ENCODE data around the gene RHBDL2. TPM values are rescaled to one million over a fixed set of nuclear protein-coding genes. Genes with fewer than 3 reads are reported as not detected.

RHBDL2 gene
- total and polyA plus RNA-seq, 2 of the 4 experiments (the other 2 are of a cell fraction): 0.36 to 0.38 TPM

DNA sequence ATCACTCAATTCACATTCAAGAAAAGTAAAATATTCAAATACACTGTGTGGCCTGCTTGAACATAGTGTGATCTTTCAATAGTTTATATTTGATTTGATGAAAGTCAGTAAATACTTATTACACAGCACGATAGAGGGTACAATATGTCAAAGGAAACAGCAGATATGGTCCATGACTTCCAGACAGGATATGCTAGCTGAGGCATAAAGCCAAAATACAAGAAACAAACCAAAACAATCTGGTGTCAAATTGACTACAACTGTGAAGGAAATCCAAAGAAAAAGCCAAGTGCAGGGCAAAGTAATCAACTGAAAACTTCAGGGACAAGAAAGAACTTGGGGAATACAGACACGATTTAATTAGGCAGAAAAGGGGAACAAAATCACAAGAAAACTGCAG, 101.3 kb downstream of the RHBDL2 start:
- H3K9ac ChIP-seq (ENCODE audit: low read depth, low read length): no peak overlapping the region
- WGBS, 2 experiments (ENCODE audit: extremely low coverage in 2 of 2, insufficient read length in 1 of 2): 67% methylated on average over 1 of the region's 2 CpGs; no CpG with 5 or more reads in 1 of the 2 experiments
- H3K23ac ChIP-seq (ENCODE audit: low read depth, low read length): no peak overlapping the region
- no peak overlapping the region for H2BK15ac ChIP-seq (ENCODE audit: low read depth, low read length)
- no peak for DNase-seq
- no peak overlapping the region for H4K8ac ChIP-seq (ENCODE audit: low read depth in 2 of 2, low read length in 2 of 2)
- ChIA-PET CTCF (no interaction called here), POLR2A (ENCODE audit: unreplicated experiment) (no interaction called here)
- no peaks in the 10 kb centered on the region for H3K27me3 ChIP-seq (ENCODE audit: control insufficient read depth, insufficient read depth, low read length)
- H2BK20ac ChIP-seq (ENCODE audit: low read depth, low read length): no peak overlapping the region
- H4K91ac ChIP-seq (ENCODE audit: insufficient read depth, low read depth, low read length): no peak overlapping the region
- no peak overlapping the region for H3K4me2 ChIP-seq (ENCODE audit: low read depth, low read length)
- no peak overlapping the region for H2AK5ac ChIP-seq (ENCODE audit: low read depth, low read length)
- H3K4me3 ChIP-seq (ENCODE audit: insufficient read depth, low read depth, low read length): no peak overlapping the region
- H2BK120ac ChIP-seq (ENCODE audit: low read depth, low read length): no peak overlapping the region
- peaks cover 23% of the 10 kb centered on the region for H3K36me3 ChIP-seq (ENCODE audit: control insufficient read depth, insufficient read depth, low read length)
- no peak overlapping the region for H2AFZ ChIP-seq (replicated peaks; ENCODE audit: low read length, poor library complexity)
- H2AK9ac ChIP-seq (replicated peaks; ENCODE audit: low read depth, low read length, poor library complexity): no peak overlapping the region
- no peak overlapping the region for H3K56ac ChIP-seq (ENCODE audit: extremely low read depth, insufficient read depth, low read length)
- ATAC-seq (ENCODE audit: low read depth): no peak; the same call in 1 of the 2 replicates
- H3K27ac ChIP-seq (ENCODE audit: insufficient read depth, low read length): no peak overlapping the region
- no peak overlapping the region for H3K4ac ChIP-seq (ENCODE audit: low read depth, low read length)
- in situ Hi-C loops (cut with MboI; ENCODE audit: low sequenced_read_pairs) (no loop called here), dilution Hi-C loops (cut with HindIII; ENCODE audit: low sequenced_read_pairs, unreplicated experiment) (no loop called here), intact Hi-C loops (cut with micrococcal nuclease) (no loop called here)
- H3K79me1 ChIP-seq (ENCODE audit: low read depth in 1 of 2, low read length in 2 of 2): peaks cover 4 to 6% of the 10 kb centered on the region in 2 experiments; a peak in 2 of 4 replicates
- no peaks in the 10 kb centered on the region for H3K9me3 ChIP-seq (ENCODE audit: control insufficient read depth, insufficient read depth, low read length)
- no peak overlapping the region for H2BK5ac ChIP-seq (ENCODE audit: low read depth, low read length, poor library complexity, severe bottlenecking)
- BruUV-seq (replicated peaks): no TSS peak
- H4K20me1 ChIP-seq (ENCODE audit: insufficient read depth, low read length): no peaks in the 10 kb centered on the region; the same call in 1 of the 2 replicates
- no peak overlapping the region for H4K5ac ChIP-seq (ENCODE audit: low read depth, low read length)
- H3K14ac ChIP-seq (replicated peaks; ENCODE audit: low read depth, low read length): no peak overlapping the region
- H3K18ac ChIP-seq (ENCODE audit: low read depth, low read length): no peak overlapping the region
- TF ChIP-seq, protein P1, sequence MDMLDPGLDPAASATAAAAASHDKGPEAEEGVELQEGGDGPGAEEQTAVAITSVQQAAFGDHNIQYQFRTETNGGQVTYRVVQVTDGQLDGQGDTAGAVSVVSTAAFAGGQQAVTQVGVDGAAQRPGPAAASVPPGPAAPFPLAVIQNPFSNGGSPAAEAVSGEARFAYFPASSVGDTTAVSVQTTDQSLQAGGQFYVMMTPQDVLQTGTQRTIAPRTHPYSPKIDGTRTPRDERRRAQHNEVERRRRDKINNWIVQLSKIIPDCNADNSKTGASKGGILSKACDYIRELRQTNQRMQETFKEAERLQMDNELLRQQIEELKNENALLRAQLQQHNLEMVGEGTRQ (IDR thresholded peaks at IDR 0.05; ENCODE audit: low read depth, low read length): no peak
- TF ChIP-seq, protein P2, sequence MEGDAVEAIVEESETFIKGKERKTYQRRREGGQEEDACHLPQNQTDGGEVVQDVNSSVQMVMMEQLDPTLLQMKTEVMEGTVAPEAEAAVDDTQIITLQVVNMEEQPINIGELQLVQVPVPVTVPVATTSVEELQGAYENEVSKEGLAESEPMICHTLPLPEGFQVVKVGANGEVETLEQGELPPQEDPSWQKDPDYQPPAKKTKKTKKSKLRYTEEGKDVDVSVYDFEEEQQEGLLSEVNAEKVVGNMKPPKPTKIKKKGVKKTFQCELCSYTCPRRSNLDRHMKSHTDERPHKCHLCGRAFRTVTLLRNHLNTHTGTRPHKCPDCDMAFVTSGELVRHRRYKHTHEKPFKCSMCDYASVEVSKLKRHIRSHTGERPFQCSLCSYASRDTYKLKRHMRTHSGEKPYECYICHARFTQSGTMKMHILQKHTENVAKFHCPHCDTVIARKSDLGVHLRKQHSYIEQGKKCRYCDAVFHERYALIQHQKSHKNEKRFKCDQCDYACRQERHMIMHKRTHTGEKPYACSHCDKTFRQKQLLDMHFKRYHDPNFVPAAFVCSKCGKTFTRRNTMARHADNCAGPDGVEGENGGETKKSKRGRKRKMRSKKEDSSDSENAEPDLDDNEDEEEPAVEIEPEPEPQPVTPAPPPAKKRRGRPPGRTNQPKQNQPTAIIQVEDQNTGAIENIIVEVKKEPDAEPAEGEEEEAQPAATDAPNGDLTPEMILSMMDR (conservative IDR thresholded peaks at IDR 0.05; ENCODE audit: low read depth, low read length): no peak
- TF ChIP-seq POLR2A (IDR thresholded peaks at IDR 0.05; ENCODE audit: low read depth, low read length) (no peak), FOS (IDR thresholded peaks at IDR 0.05; ENCODE audit: low read depth, low read length) (no peak), RCOR1 (IDR thresholded peaks at IDR 0.05; ENCODE audit: insufficient replicate concordance, low read length) (no peak), CHD1 (IDR thresholded peaks at IDR 0.05; ENCODE audit: low read depth, low read length) (no peak)
- peaks cover 2% of the 10 kb centered on the region; the same call in 1 of the 2 replicates for H3K4me1 ChIP-seq (ENCODE audit: control insufficient read depth, insufficient read depth, low read length)
- no peaks in the 10 kb centered on the region for H3K9me1 ChIP-seq (ENCODE audit: insufficient read depth, low read length)

Measured in IMR-90 (cell line).